ENCODE data around the gene RBM33.

The RBM33 gene

GRCh38 chr7:155789001-155789725 is 144.7 kb downstream of the RBM33 start:
- TF ChIP-seq EZH2 (IDR thresholded peaks at IDR 0.05) (no peak), POLR2AphosphoS5 (IDR thresholded peaks at IDR 0.05; ENCODE audit: borderline replicate concordance, low read depth, low read length) (no peak), FOXP2 (optimal IDR thresholded peaks at IDR 0.05; ENCODE audit: control extremely low read depth, extremely low read length, insufficient read depth) (no peak)
- Histone ChIP-seq H3K9ac (ENCODE audit: insufficient read length) (no peak overlapping the region), H3K27ac (no peak overlapping the region), H3K4me3 (no peak overlapping the region), H3K36me3 (ENCODE audit: insufficient read depth, low read length) (no peaks in the 10 kb centered on the region; the same call in 1 of the 2 replicates), H3K9me3 (ENCODE audit: low read depth, low read length) (no peaks in the 10 kb centered on the region)
- DNase-seq (ENCODE audit: low read depth, low spot score) = no peak

- no peak overlapping the region for H3K27ac ChIP-seq
- H3K36me3 ChIP-seq (ENCODE audit: insufficient read depth, low read length) = no peaks in the 10 kb centered on the region
- no peak overlapping the region for H3K4me3 ChIP-seq
- DNase-seq (ENCODE audit: low read depth, low spot score) = no peak
- no peaks in the 10 kb centered on the region for H3K9me3 ChIP-seq (ENCODE audit: low read depth, low read length)
- TF ChIP-seq POLR2AphosphoS5 (IDR thresholded peaks at IDR 0.05; ENCODE audit: borderline replicate concordance, low read depth, low read length) = no peak
- no peak for TF ChIP-seq FOXP2 (optimal IDR thresholded peaks at IDR 0.05; ENCODE audit: control extremely low read depth, extremely low read length, insufficient read depth)
- TF ChIP-seq EZH2 (IDR thresholded peaks at IDR 0.05) = no peak
- H3K9ac ChIP-seq (ENCODE audit: insufficient read length) = no peak overlapping the region
These were observed 146.2 kb downstream of the RBM33 start for GRCh38 chr7:155790666-155791065.

GRCh38 chr7:155791214-155791737 is 146.8 kb downstream of the RBM33 start:
- no peak for DNase-seq (ENCODE audit: low read depth, low spot score)
- H3K36me3 ChIP-seq (ENCODE audit: insufficient read depth, low read length) = no peaks in the 10 kb centered on the region
- no peak for TF ChIP-seq POLR2AphosphoS5 (IDR thresholded peaks at IDR 0.05; ENCODE audit: borderline replicate concordance, low read depth, low read length)
- no peak for TF ChIP-seq FOXP2 (optimal IDR thresholded peaks at IDR 0.05; ENCODE audit: control extremely low read depth, extremely low read length, insufficient read depth)
- no peak for TF ChIP-seq EZH2 (IDR thresholded peaks at IDR 0.05)
- no peak overlapping the region for H3K27ac ChIP-seq
- no peak overlapping the region for H3K9ac ChIP-seq (ENCODE audit: insufficient read length)
- H3K4me3 ChIP-seq = no peak overlapping the region
- H3K9me3 ChIP-seq (ENCODE audit: low read depth, low read length) = no peaks in the 10 kb centered on the region

- Histone ChIP-seq H3K9ac (ENCODE audit: insufficient read length) (no peak overlapping the region), H3K9me3 (ENCODE audit: low read depth, low read length) (no peaks in the 10 kb centered on the region), H3K36me3 (ENCODE audit: insufficient read depth, low read length) (no peaks in the 10 kb centered on the region), H3K4me3 (no peak overlapping the region), H3K27ac (no peak overlapping the region)
- DNase-seq (ENCODE audit: low read depth, low spot score) = no peak
- TF ChIP-seq FOXP2 (optimal IDR thresholded peaks at IDR 0.05; ENCODE audit: control extremely low read depth, extremely low read length, insufficient read depth) (no peak), POLR2AphosphoS5 (IDR thresholded peaks at IDR 0.05; ENCODE audit: borderline replicate concordance, low read depth, low read length) (no peak), EZH2 (IDR thresholded peaks at IDR 0.05) (no peak)
These were observed 147.4 kb downstream of the RBM33 start for GRCh38 chr7:155791836-155792235.

GRCh38 chr7:155792315-155792960 is 148.0 kb downstream of the RBM33 start:
- Histone ChIP-seq H3K36me3 (ENCODE audit: insufficient read depth, low read length) (no peaks in the 10 kb centered on the region), H3K9me3 (ENCODE audit: low read depth, low read length) (no peaks in the 10 kb centered on the region), H3K9ac (ENCODE audit: insufficient read length) (no peak overlapping the region), H3K4me3 (no peak overlapping the region), H3K27ac (no peak overlapping the region)
- DNase-seq (ENCODE audit: low read depth, low spot score) = no peak
- TF ChIP-seq EZH2 (IDR thresholded peaks at IDR 0.05) = no peak
- TF ChIP-seq FOXP2 (optimal IDR thresholded peaks at IDR 0.05; ENCODE audit: control extremely low read depth, extremely low read length, insufficient read depth) = no peak
- no peak for TF ChIP-seq POLR2AphosphoS5 (IDR thresholded peaks at IDR 0.05; ENCODE audit: borderline replicate concordance, low read depth, low read length)

GRCh38 chr7:155792999-155793560 is 148.6 kb downstream of the RBM33 start:
- H3K27ac ChIP-seq = no peak overlapping the region
- no peak overlapping the region for H3K9ac ChIP-seq (ENCODE audit: insufficient read length)
- no peaks in the 10 kb centered on the region for H3K36me3 ChIP-seq (ENCODE audit: insufficient read depth, low read length)
- no peak for DNase-seq (ENCODE audit: low read depth, low spot score)
- no peak for TF ChIP-seq FOXP2 (optimal IDR thresholded peaks at IDR 0.05; ENCODE audit: control extremely low read depth, extremely low read length, insufficient read depth)
- no peak for TF ChIP-seq POLR2AphosphoS5 (IDR thresholded peaks at IDR 0.05; ENCODE audit: borderline replicate concordance, low read depth, low read length)
- TF ChIP-seq EZH2 (IDR thresholded peaks at IDR 0.05) = no peak
- no peaks in the 10 kb centered on the region for H3K9me3 ChIP-seq (ENCODE audit: low read depth, low read length)
- H3K4me3 ChIP-seq = no peak overlapping the region

- H3K9ac ChIP-seq (ENCODE audit: insufficient read length) = no peak overlapping the region
- no peak for DNase-seq (ENCODE audit: low read depth, low spot score)
- H3K4me3 ChIP-seq = no peak overlapping the region
- H3K9me3 ChIP-seq (ENCODE audit: low read depth, low read length) = no peaks in the 10 kb centered on the region
- TF ChIP-seq POLR2AphosphoS5 (IDR thresholded peaks at IDR 0.05; ENCODE audit: borderline replicate concordance, low read depth, low read length) (no peak), EZH2 (IDR thresholded peaks at IDR 0.05) (no peak), FOXP2 (optimal IDR thresholded peaks at IDR 0.05; ENCODE audit: control extremely low read depth, extremely low read length, insufficient read depth) (no peak)
- H3K36me3 ChIP-seq (ENCODE audit: insufficient read depth, low read length) = no peaks in the 10 kb centered on the region
- H3K27ac ChIP-seq = no peak overlapping the region
These were observed 149.3 kb downstream of the RBM33 start for GRCh38 chr7:155793720-155794119.

GRCh38 chr7:155794196-155794595 is 149.7 kb downstream of the RBM33 start:
- H3K9ac ChIP-seq (ENCODE audit: insufficient read length) = no peak overlapping the region

More at GRCh38 chr7:155794196-155794595, 149.7 kb downstream of the RBM33 start:
- H3K4me3 ChIP-seq = no peak overlapping the region
- DNase-seq (ENCODE audit: low read depth, low spot score) = no peak
- no peak for TF ChIP-seq FOXP2 (optimal IDR thresholded peaks at IDR 0.05; ENCODE audit: control extremely low read depth, extremely low read length, insufficient read depth)
- no peak for TF ChIP-seq EZH2 (IDR thresholded peaks at IDR 0.05)
- TF ChIP-seq POLR2AphosphoS5 (IDR thresholded peaks at IDR 0.05; ENCODE audit: borderline replicate concordance, low read depth, low read length) = no peak
- no peaks in the 10 kb centered on the region for H3K36me3 ChIP-seq (ENCODE audit: insufficient read depth, low read length)
- no peaks in the 10 kb centered on the region for H3K9me3 ChIP-seq (ENCODE audit: low read depth, low read length)
- no peak overlapping the region for H3K27ac ChIP-seq
